Tibial nerve (tissue), 4 donors: Measurements from ENCODE around the gene SAMD15. TPM values are rescaled to one million over a fixed set of nuclear protein-coding genes. Genes with fewer than 3 reads are reported as not detected.

Source experiments
- DNase-seq, 2 donors: peaks; one replicate each; pipeline ENCODE4 v3.0.0-alpha.2; 2019; ENCODE audit warnings: low spot score in 2 of 2
- H3K27ac ChIP-seq, 4 donors: fragments of 200-600 bp; sonication (generic) in 3 of 4; one replicate each; pipeline ENCODE4 v1.5.1; 2017 to 2019; ENCODE audit warnings: mild to moderate bottlenecking in 1 of 4
- H3K27me3 ChIP-seq, 2 donors: fragments of 200-600 bp; sonication (generic) in 1 of 2; one replicate each; pipeline versions ENCODE4 v1.5.1 to v1.6.0; 2017 to 2019
- H3K36me3 ChIP-seq, 3 donors: fragments of 200-600 bp; sonication (generic); one replicate each; pipeline ENCODE4 v1.5.1; 2018 to 2019
- H3K4me1 ChIP-seq, 4 donors: fragments of 200-600 bp; sonication (generic) in 3 of 4; one replicate each; pipeline ENCODE4 v1.5.1; 2017 to 2019
- H3K4me3 ChIP-seq, 4 donors: fragments of 200-600 bp; sonication (generic) in 3 of 4; one replicate each; pipeline ENCODE4 v1.5.1; 2017 to 2019; ENCODE audit warnings: mild to moderate bottlenecking in 1 of 4, moderate library complexity in 1 of 4
- H3K9me3 ChIP-seq, 4 donors: fragments of 200-600 bp; sonication (generic) in 3 of 4; one replicate each; pipeline ENCODE4 v1.5.1; 2017 to 2019
- EP300 ChIP-seq, 2 donors: sonication (generic); formaldehyde crosslinking; IDR thresholded peaks; one replicate each; pipeline ENCODE4 v1.6.1; 2017; ENCODE audit warnings: antibody characterized with exemption in 2 of 2, mild to moderate bottlenecking in 1 of 2
- POLR2A ChIP-seq, 2 donors: fragments of 450-650 bp; IDR thresholded peaks; one replicate each; pipeline ENCODE4 v1.6.1; 2017; ENCODE audit warnings: antibody characterized with exemption in 2 of 2, mild to moderate bottlenecking in 2 of 2, moderate library complexity in 2 of 2
- WGBS, 2 donors: methylation state at CpG; one replicate each; pipeline ENCODE4 v1.1.5; 2018; 5-methylcytosine and 5-hydroxymethylcytosine counted together
- total RNA-seq, 4 donors: library from RNA; depleted of rRNA; stranded (reverse); fragments of >200 nt; gene quantifications; one replicate each; pipeline ENCODE4 v1.1.0, GENCODE V29; 2016
- TF ChIP-seq, protein P1 (sequence below), 5 experiments: fragments of 200-600 bp in 3 of 5; fragments of 450-650 bp in 2 of 5; sonication (generic) in 3 of 5; IDR thresholded peaks; one replicate each; pipeline ENCODE4 v1.5.1; 2016 to 2019; ENCODE audit warnings: antibody characterized with exemption in 5 of 5, mild to moderate bottlenecking in 3 of 5, moderate library complexity in 2 of 5

Gene SAMD15
- total RNA-seq, 4 donors from 2014 or later: 1.1 to 3.1 (median 1.5) TPM; not detected in 1

DNA sequence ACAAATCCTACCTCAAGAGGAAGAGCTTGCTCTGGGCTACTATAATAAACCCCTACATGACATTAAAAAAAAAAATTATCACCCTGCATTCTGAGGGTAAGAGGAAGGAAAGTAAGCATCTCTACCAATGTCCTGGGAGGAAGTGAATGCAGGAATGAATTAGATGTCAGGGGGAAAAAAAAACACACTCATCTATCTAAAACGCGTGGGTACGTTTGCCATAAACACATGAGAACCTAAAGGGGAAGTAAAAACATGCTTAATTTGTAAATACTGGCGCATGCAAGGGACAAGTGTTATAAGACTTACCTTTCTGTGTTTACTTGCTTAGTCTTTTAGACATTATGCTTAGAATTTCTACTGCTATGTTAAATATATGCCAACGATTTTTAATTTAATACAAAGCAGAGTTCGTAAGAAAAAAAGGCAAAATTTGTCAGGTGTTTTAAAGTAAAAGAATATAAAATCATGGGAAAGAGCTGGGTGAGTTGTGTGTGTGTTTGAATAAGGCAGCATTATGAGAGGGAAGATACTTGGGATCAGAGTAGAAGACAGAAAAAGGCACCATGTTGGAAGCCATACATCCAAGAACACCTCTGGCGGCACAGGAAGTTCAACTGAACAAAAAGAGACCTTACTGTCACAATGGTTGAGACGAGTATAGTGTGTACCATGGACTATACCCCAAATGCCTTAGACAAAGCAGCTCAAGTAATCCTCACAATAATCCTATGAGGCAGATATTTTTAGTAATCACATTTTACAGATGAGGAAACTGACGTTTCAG, 1.8 kb upstream of the SAMD15 start:
- TF ChIP-seq EP300 (IDR thresholded peaks at IDR 0.05): no peak
- no peak for TF ChIP-seq POLR2A (IDR thresholded peaks at IDR 0.05)
- TF ChIP-seq, protein P1, sequence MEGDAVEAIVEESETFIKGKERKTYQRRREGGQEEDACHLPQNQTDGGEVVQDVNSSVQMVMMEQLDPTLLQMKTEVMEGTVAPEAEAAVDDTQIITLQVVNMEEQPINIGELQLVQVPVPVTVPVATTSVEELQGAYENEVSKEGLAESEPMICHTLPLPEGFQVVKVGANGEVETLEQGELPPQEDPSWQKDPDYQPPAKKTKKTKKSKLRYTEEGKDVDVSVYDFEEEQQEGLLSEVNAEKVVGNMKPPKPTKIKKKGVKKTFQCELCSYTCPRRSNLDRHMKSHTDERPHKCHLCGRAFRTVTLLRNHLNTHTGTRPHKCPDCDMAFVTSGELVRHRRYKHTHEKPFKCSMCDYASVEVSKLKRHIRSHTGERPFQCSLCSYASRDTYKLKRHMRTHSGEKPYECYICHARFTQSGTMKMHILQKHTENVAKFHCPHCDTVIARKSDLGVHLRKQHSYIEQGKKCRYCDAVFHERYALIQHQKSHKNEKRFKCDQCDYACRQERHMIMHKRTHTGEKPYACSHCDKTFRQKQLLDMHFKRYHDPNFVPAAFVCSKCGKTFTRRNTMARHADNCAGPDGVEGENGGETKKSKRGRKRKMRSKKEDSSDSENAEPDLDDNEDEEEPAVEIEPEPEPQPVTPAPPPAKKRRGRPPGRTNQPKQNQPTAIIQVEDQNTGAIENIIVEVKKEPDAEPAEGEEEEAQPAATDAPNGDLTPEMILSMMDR (IDR thresholded peaks at IDR 0.05): no peak
- peak overlapping the region in 2 of 4 donors; percentile 84 to 89 for H3K4me3 ChIP-seq
- H3K27ac ChIP-seq: peak overlapping the region in 1 of 4 donors; percentile 87
- H3K9me3 ChIP-seq: no peaks in the 10 kb centered on the region
- peaks cover 0 to 27% (median 0%) of the 10 kb centered on the region in 4 donors for H3K4me1 ChIP-seq
- H3K36me3 ChIP-seq: no peaks in the 10 kb centered on the region
- DNase-seq: no peak
- H3K27me3 ChIP-seq: no peaks in the 10 kb centered on the region
- WGBS, 2 donors: 73 to 78% methylated on average over 9 of the region's 9 CpGs

DNA sequence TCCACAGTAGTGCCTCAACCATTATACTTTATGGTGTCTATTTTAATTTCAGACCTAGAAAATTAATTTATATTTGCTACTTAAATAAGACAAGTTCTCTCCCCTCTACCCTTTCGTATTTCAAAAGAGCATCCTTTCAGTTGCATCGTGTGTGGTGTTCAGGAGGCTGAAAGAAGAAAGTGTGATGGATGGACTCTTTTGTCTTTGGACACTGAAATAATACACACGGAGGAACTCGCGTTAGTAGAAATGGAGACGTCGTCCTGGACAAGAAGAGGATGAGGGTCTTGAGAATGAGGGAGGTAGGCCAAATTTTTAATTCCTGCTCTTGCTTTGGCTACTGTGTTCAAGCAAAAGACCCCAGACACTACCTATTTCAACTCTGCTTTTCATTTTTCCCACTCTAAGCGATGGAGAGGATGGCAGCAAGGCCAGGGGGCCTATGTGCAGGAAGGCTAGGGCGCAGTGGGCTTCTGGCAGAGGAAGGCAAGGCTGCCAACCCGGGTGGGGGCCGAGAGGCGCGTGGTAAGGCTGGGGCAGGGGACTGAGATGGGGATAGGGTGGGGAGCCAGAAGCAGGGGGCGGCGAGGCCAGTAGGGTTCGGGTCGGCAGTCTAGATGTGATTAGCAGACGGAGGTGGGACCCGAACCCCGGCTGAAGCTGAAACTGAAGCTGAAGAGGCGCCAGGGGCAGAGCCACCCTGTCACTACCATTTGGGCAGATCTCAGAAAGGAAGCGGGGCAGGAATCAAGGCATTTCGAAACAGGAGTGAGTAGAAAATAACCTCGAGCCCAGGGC, 1.0 kb upstream of the SAMD15 start:
- no peaks in the 10 kb centered on the region for H3K36me3 ChIP-seq
- TF ChIP-seq POLR2A (IDR thresholded peaks at IDR 0.05) (no peak), EP300 (IDR thresholded peaks at IDR 0.05) (no peak)
- TF ChIP-seq, protein P1 (IDR thresholded peaks at IDR 0.05): no peak
- 9 to 11% methylated on average over 23 to 24 of the region's 24 CpGs for WGBS, 2 donors

DNA sequence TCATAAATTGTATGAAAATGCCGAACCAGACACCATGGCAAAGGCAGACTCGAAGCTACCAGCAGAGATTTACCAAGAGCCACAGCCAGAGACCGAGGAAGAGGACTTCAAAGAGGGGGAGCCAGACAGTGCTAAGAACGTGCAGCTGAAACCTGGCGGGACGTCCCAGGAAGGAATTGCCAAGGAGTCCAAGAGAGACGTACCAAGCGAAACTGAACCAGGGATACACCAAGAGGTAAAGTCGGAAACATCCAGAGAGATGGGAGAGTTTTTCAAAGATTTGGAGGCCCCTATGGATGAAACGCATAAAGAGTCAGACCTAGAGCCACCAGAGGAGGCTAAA, 294 bp downstream of the SAMD15 start:
- Histone ChIP-seq H3K36me3 (no peaks in the 10 kb centered on the region), H3K4me1 (peaks cover 0 to 23% (median 0%) of the 10 kb centered on the region in 4 donors), H3K27ac (peak overlapping the region in 1 of 4 donors; percentile 85), H3K9me3 (no peaks in the 10 kb centered on the region), H3K4me3 (peak overlapping the region; percentile 58 to 89 (median 80)), H3K27me3 (no peaks in the 10 kb centered on the region)
- TF ChIP-seq, protein P1 (IDR thresholded peaks at IDR 0.05): no peak
- no peak for TF ChIP-seq EP300 (IDR thresholded peaks at IDR 0.05)
- TF ChIP-seq POLR2A (IDR thresholded peaks at IDR 0.05): no peak
- 16 to 18% methylated on average over 10 of the region's 10 CpGs for WGBS, 2 donors
- DNase-seq: no peak

More for the DNA sequence above, 1.0 kb upstream of the SAMD15 start:
- peak overlapping the region; percentile 21 to 87 (median 82) for H3K27ac ChIP-seq
- peak overlapping the region; percentile 58 to 89 (median 80) for H3K4me3 ChIP-seq
- H3K4me1 ChIP-seq: peaks cover 0 to 27% (median 0%) of the 10 kb centered on the region in 4 donors
- no peaks in the 10 kb centered on the region for H3K9me3 ChIP-seq
- no peaks in the 10 kb centered on the region for H3K27me3 ChIP-seq
- DNase-seq: peak in 1 of 2 donors; percentile 9

DNA sequence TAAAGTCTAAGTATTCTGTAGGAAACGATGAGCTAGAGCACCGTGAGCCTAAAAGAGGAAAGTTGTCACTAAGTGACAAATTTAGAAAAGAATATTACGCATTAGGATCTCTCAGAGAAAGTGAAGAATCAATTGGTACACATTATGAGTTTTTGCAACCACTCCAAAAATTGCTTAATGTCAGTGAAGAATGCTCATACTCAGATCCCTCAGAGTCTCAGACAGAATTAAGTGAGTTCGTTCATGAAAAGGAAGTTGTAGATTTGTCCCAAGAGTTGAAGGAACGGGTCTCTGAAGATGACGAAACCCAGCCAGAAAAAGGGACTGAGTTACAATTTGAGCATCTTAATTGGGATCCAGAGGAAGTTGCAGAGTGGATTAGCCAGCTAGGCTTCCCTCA, 1.5 kb downstream of the SAMD15 start:
- TF ChIP-seq EP300 (IDR thresholded peaks at IDR 0.05) (no peak), POLR2A (IDR thresholded peaks at IDR 0.05) (no peak)
- TF ChIP-seq, protein P1 (IDR thresholded peaks at IDR 0.05): no peak
- no peaks in the 10 kb centered on the region for H3K36me3 ChIP-seq
- no peak overlapping the region for H3K4me3 ChIP-seq
- no peak overlapping the region for H3K27ac ChIP-seq
- peaks cover 0 to 23% (median 0%) of the 10 kb centered on the region in 4 donors for H3K4me1 ChIP-seq
- H3K27me3 ChIP-seq: no peaks in the 10 kb centered on the region
- 90 to 91% methylated on average over 6 of the region's 6 CpGs for WGBS, 2 donors
- DNase-seq: no peak
- no peaks in the 10 kb centered on the region for H3K9me3 ChIP-seq

DNA sequence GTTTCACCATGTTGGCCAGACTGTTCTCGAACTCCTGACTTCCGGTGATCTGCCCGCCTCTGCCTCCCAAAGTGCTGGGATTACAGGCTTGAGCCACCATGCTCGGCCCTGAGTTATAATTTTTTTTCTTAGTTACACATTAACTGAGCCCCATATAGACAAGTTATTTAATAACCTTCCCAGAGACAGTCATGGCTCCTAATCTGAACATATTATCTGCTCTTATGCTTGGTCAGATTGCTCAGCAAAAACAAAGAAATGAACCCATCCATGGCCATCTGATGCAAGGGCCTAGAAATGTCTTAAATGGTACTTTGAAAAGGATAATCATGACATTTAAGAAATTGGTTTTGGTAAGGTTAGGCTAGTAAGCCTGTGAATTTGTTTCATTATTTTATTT, 13.0 kb downstream of the SAMD15 start:
- 93 to 97% methylated on average over 4 of the region's 4 CpGs for WGBS, 2 donors
- no peak overlapping the region for H3K27ac ChIP-seq
- no peak for DNase-seq
- no peaks in the 10 kb centered on the region for H3K4me1 ChIP-seq
- H3K9me3 ChIP-seq: no peaks in the 10 kb centered on the region
- H3K4me3 ChIP-seq: no peak overlapping the region
- H3K36me3 ChIP-seq: no peaks in the 10 kb centered on the region
- H3K27me3 ChIP-seq: no peaks in the 10 kb centered on the region
- no peak for TF ChIP-seq POLR2A (IDR thresholded peaks at IDR 0.05)
- TF ChIP-seq, protein P1 (IDR thresholded peaks at IDR 0.05): no peak
- TF ChIP-seq EP300 (IDR thresholded peaks at IDR 0.05): no peak
